Prostate gland (tissue), 2 donors: Measurements from ENCODE around the gene CA12. TPM values are rescaled to one million over a fixed set of nuclear protein-coding genes. Genes with fewer than 3 reads are reported as not detected.

ENCODE experiments used
- DNase-seq: peaks from one replicate; pipeline ENCODE4 v3.0.0-alpha.2; 2019; ENCODE audit warnings: low spot score
- H3K27ac ChIP-seq, 2 donors: fragments of 200-600 bp; sonication (generic); 2 replicates each; pipeline ENCODE4 v1.5.1; 2017 to 2019
- H3K27me3 ChIP-seq: fragments of 200-600 bp; sonication (generic); replicated peaks from 2 replicates; pipeline ENCODE4 v1.5.1; 2019; ENCODE audit not compliant: insufficient read depth
- H3K36me3 ChIP-seq, 2 donors: fragments of 200-600 bp; sonication (generic); 1 replicate in 1 of 2; 2 replicates in 1 of 2; pipeline versions ENCODE4 v1.5.1 to v1.8.1; 2017 to 2019
- H3K4me1 ChIP-seq: fragments of 200-600 bp; sonication (generic); replicated peaks from 2 replicates; pipeline ENCODE4 v1.5.1; 2019
- H3K4me3 ChIP-seq, 2 donors: fragments of 200-600 bp; sonication (generic); 2 replicates each; pipeline ENCODE4 v1.5.1; 2017 to 2019
- H3K9me3 ChIP-seq: fragments of 200-600 bp; sonication (generic); 2 replicates; pipeline ENCODE4 v1.5.1; 2017
- POLR2A ChIP-seq: fragments of 450-650 bp; IDR thresholded peaks from one replicate; pipeline ENCODE4 v1.6.1; 2016; ENCODE audit warnings: antibody characterized with exemption, mild to moderate bottlenecking
- POLR2AphosphoS5 ChIP-seq: sonication (generic); formaldehyde crosslinking; IDR thresholded peaks from one replicate; pipeline ENCODE4 v1.6.1; 2017; ENCODE audit warnings: antibody characterized with exemption
- WGBS: methylation state at CpG from one replicate; pipeline ENCODE4 v1.1.5; 2018; 5-methylcytosine and 5-hydroxymethylcytosine counted together
- intact Hi-C: fragments of 100-400 bp; cut with DNase I; formaldehyde crosslinking; loops from one replicate; pipeline ENCODE4 v1.14.2; 2022
- total RNA-seq, 2 donors: library from RNA; depleted of rRNA; stranded (reverse); fragments of >200 nt; gene quantifications; one replicate each; pipeline ENCODE4 v1.1.0, GENCODE V29; 2016
- TF ChIP-seq, protein P1 (sequence below), 4 experiments: fragments of 200-600 bp in 2 of 4; fragments of 450-650 bp in 2 of 4; sonication (generic) in 2 of 4; IDR thresholded peaks; 1 replicate in 3 of 4; 2 replicates in 1 of 4; pipeline ENCODE4 v1.5.1; 2016 to 2019; ENCODE audit warnings: antibody characterized with exemption in 4 of 4, mild to moderate bottlenecking in 2 of 4, moderate library complexity in 2 of 4

Gene CA12
- total RNA-seq, 2 donors from 2014 or later: 3.0 to 9.5 TPM

DNA sequence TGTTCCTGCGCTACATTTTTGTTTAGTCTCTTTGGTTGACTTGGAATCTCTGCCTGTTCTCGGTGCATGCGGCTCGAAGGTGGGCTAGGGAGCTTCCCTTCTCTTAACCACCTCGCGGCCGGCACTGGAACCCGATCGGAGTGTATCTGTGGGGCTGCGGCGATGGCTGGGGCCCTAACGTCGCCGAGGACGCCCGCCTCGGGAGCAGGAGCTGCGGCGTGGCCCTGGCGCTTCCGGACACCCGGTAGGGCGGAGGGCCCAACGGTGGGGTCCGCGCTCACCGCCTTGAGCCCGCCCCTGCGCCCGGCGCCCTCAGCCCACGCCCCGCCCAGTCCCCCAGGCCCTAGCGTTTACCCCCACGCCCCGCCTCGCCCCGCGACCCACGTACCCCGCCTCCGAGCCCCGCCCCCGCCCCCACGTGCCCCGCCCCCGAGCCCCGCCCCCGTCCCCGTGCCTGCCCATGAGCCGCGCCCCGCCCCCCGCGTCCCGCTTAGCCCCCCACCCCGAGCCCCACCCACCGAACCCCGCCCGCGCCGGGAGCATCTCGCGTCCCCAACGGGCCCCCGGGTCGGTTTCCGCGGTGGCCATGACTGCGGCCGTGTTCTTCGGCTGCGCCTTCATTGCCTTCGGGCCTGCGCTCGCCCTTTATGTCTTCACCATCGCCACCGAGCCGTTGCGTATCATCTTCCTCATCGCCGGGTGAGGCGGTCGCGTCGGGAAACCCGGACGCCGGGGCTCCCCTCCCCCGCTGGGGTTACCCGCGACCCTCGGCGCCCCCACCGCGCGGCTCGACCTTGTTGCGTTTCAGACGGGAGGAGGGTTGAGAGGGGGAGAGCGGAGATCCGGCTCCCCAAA is 104.4 kb downstream of the CA12 start, which contains the start of gene APH1B:
APH1B (plus strand) TSS at position 568 of the 855 bp plus-strand sequence; CDS start at position 587, 19 bp downstream.
- Histone ChIP-seq H3K36me3 (no peaks in the 10 kb centered on the region), H3K4me1 (no peaks in the 10 kb centered on the region), H3K9me3 (no peaks in the 10 kb centered on the region), H3K27me3 (no peaks in the 10 kb centered on the region), H3K27ac (peak within 1 kb of the TSS; percentile 92 to 96), H3K4me3 (peak within 1 kb of the TSS; percentile 90 to 97)
- DNase-seq: peak; percentile 80
- intact Hi-C loops: loop anchor here (2.0 kb wide), 1 partner anchor 88 kb away; the partner anchor contains the start of gene RAB8B
- WGBS: under 1% methylated on average over 65 of the region's 102 CpGs
- TF ChIP-seq, protein P1, sequence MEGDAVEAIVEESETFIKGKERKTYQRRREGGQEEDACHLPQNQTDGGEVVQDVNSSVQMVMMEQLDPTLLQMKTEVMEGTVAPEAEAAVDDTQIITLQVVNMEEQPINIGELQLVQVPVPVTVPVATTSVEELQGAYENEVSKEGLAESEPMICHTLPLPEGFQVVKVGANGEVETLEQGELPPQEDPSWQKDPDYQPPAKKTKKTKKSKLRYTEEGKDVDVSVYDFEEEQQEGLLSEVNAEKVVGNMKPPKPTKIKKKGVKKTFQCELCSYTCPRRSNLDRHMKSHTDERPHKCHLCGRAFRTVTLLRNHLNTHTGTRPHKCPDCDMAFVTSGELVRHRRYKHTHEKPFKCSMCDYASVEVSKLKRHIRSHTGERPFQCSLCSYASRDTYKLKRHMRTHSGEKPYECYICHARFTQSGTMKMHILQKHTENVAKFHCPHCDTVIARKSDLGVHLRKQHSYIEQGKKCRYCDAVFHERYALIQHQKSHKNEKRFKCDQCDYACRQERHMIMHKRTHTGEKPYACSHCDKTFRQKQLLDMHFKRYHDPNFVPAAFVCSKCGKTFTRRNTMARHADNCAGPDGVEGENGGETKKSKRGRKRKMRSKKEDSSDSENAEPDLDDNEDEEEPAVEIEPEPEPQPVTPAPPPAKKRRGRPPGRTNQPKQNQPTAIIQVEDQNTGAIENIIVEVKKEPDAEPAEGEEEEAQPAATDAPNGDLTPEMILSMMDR (IDR thresholded peaks at IDR 0.05): peak in 1 of 4 experiments; percentile 8
- no peak for TF ChIP-seq POLR2AphosphoS5
- peak; percentile 61 for TF ChIP-seq POLR2A

DNA sequence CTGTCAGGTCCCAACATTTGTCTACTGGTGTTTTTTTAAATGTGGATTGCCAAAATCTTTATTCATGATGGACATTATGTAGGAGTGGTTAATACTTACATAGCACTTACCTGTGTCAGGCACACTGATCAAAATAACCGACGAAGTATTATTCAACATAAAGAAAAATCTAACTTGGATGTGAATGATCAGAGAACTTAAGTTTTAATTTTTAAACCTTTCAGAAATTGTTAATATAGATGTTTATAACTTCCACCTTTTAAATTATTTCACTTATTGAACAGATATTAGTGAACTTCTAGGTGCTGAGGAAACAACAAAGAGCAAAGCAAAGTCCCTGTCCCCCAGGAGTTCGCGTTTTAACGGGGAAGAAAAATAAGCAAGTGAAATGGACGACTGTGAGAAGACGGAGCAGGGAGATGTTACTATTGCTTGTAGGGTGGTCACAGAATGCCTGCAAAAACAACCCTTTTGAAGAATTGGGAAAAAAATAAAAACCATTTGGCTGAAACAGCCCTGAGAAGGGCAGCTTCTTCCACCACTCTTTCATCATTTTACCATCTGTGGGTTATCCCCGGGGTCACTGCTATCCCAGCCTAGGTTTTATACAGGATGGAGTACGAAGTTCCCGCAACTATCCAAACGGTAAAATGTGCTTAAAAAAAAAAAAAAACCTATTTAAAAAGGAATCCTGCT is 105.2 kb downstream of the CA12 start:
- TF ChIP-seq, protein P1 (IDR thresholded peaks at IDR 0.05): no peak
- TF ChIP-seq POLR2AphosphoS5 (no peak), POLR2A (no peak)
- Histone ChIP-seq H3K27me3 (no peaks in the 10 kb centered on the region), H3K4me1 (no peaks in the 10 kb centered on the region), H3K9me3 (no peaks in the 10 kb centered on the region), H3K27ac (peak overlapping the region; percentile 92 to 96), H3K36me3 (no peaks in the 10 kb centered on the region), H3K4me3 (peak overlapping the region; percentile 90 to 97)
- DNase-seq: no peak
- WGBS: 9% methylated on average over 11 of the region's 11 CpGs
- intact Hi-C loops: loop anchor here (2.0 kb wide), 1 partner anchor 88 kb away; the partner anchor contains the start of gene RAB8B

- TF ChIP-seq, protein P1 (IDR thresholded peaks at IDR 0.05): no peak
- no peak for TF ChIP-seq POLR2A
- TF ChIP-seq POLR2AphosphoS5: no peak
- Histone ChIP-seq H3K4me3 (no peak overlapping the region), H3K27me3 (no peaks in the 10 kb centered on the region), H3K4me1 (no peaks in the 10 kb centered on the region), H3K27ac (no peak overlapping the region), H3K9me3 (no peaks in the 10 kb centered on the region), H3K36me3 (no peaks in the 10 kb centered on the region)
- 85% methylated on average over 3 of the region's 3 CpGs for WGBS
- no peak for DNase-seq
- intact Hi-C loops: no loop called here
Measured at GRCh38 chr15:63274427-63274826, 107.2 kb downstream of the CA12 start.

Other genes with a start within 250 kb of the CA12 start
- gene RPS27L, start 224.4 kb downstream of the CA12 start, total RNA-seq: 100 to 1,000 TPM in 1 of 2 donors, 10 to 100 TPM in 1; 49.2 to 102 TPM
- 10 to 100 TPM; 18.5 to 29.2 TPM for gene RAB8B, start 192.2 kb downstream of the CA12 start, total RNA-seq
- gene APH1B, start 104.2 kb downstream of the CA12 start, total RNA-seq: 10 to 100 TPM; 20.0 to 35.0 TPM
- 10 to 100 TPM; 44.2 to 45.8 TPM for gene USP3, start 122.7 kb upstream of the CA12 start, total RNA-seq
- 10 to 100 TPM; 12.5 to 39.6 TPM for gene FBXL22, start 215.5 kb upstream of the CA12 start, total RNA-seq